Fibroblast of peridontal ligament (primary cell): ENCODE results near the gene COL24A1.
A peak's percentile ranks its signal among the peaks of the same experiment; 100 is the strongest.
"Not testable (repeated sequence)": the region's sequence is repeated elsewhere in the genome, so short reads cannot be mapped to it uniquely, and the experiment has no call there.

Experiments
- DNase-seq: peaks from one replicate; pipeline ENCODE4 v3.0.0-alpha.2; 2010; ENCODE audit errors: extremely low read depth

COL24A1 gene

GRCh38 chr1:85894651-85895050 lies 261.9 kb downstream of the COL24A1 start:
- DNase-seq = peak; percentile 71

GRCh38 chr1:85892366-85892765 lies 264.2 kb downstream of the COL24A1 start:
- DNase-seq = no peak

GRCh38 chr1:85889870-85890269 lies 266.7 kb downstream of the COL24A1 start:
- DNase-seq = no peak

- DNase-seq = peak; percentile 27
These were observed 267.7 kb downstream of the COL24A1 start for GRCh38 chr1:85888921-85889320.

- peak; percentile 33 for DNase-seq
These were observed 272.1 kb downstream of the COL24A1 start for GRCh38 chr1:85884372-85885035.

- peak; percentile 56 for DNase-seq
These were observed 289.4 kb downstream of the COL24A1 start for GRCh38 chr1:85867189-85867588.

GRCh38 chr1:85865213-85865612 lies 291.4 kb downstream of the COL24A1 start:
- DNase-seq = peak; percentile 56

- DNase-seq = no peak
These were observed 291.8 kb downstream of the COL24A1 start for GRCh38 chr1:85864727-85865126.

GRCh38 chr1:85863639-85864038 lies 292.9 kb downstream of the COL24A1 start:
- DNase-seq = not testable (repeated sequence)

GRCh38 chr1:85862456-85862855 lies 294.1 kb downstream of the COL24A1 start:
- DNase-seq = no peak

GRCh38 chr1:85857991-85858390 lies 298.6 kb downstream of the COL24A1 start:
- no peak for DNase-seq

- peak; percentile 85 for DNase-seq
These were observed 306.3 kb downstream of the COL24A1 start for GRCh38 chr1:85850238-85850637.

GRCh38 chr1:85849660-85850059 lies 306.9 kb downstream of the COL24A1 start:
- DNase-seq = no peak

- DNase-seq = no peak
These were observed 309.2 kb downstream of the COL24A1 start for GRCh38 chr1:85847356-85847755.

- DNase-seq = no peak
These were observed 309.9 kb downstream of the COL24A1 start for GRCh38 chr1:85846706-85847105.

GRCh38 chr1:85839459-85839858 lies 317.1 kb downstream of the COL24A1 start:
- DNase-seq = no peak

GRCh38 chr1:85838238-85838637 lies 318.3 kb downstream of the COL24A1 start:
- DNase-seq = no peak

- DNase-seq = no peak
These were observed 319.8 kb downstream of the COL24A1 start for GRCh38 chr1:85836736-85837135.

GRCh38 chr1:85833165-85833564 lies 323.4 kb downstream of the COL24A1 start:
- DNase-seq = not testable (repeated sequence)

GRCh38 chr1:85830837-85831236 lies 325.7 kb downstream of the COL24A1 start:
- no peak for DNase-seq

- DNase-seq = no peak
These were observed 332.3 kb downstream of the COL24A1 start for GRCh38 chr1:85824066-85824840.

GRCh38 chr1:85822696-85823095 lies 333.9 kb downstream of the COL24A1 start:
- DNase-seq = peak; percentile 56

- DNase-seq = peak; percentile 66
These were observed 338.2 kb downstream of the COL24A1 start for GRCh38 chr1:85818371-85818770.
